ENCODE data around the gene SGMS1.

SGMS1 gene

GRCh38 chr10:50398823-50399222 is 224.9 kb downstream of the SGMS1 start:
- no peak for DNase-seq (ENCODE audit: low read depth in 2 of 2)
- no peak for TF ChIP-seq CTCF (IDR thresholded peaks at IDR 0.05; ENCODE audit: low read depth, low read length)
- no peak overlapping the region for H3K4me3 ChIP-seq (replicated peaks in 1 of 2; ENCODE audit: low read depth in 2 of 2, low read length in 2 of 2)

GRCh38 chr10:50398381-50398780 is 225.4 kb downstream of the SGMS1 start:
- no peak for TF ChIP-seq CTCF (IDR thresholded peaks at IDR 0.05; ENCODE audit: low read depth, low read length)
- no peak overlapping the region for H3K4me3 ChIP-seq (replicated peaks in 1 of 2; ENCODE audit: low read depth in 2 of 2, low read length in 2 of 2)
- peak; percentile 82 to 87 for DNase-seq (ENCODE audit: low read depth in 2 of 2)

- DNase-seq (ENCODE audit: low read depth in 2 of 2), result peak in 1 of 2 donors; percentile 52
- no peak overlapping the region for H3K4me3 ChIP-seq (replicated peaks in 1 of 2; ENCODE audit: low read depth in 2 of 2, low read length in 2 of 2)
- TF ChIP-seq CTCF (IDR thresholded peaks at IDR 0.05; ENCODE audit: low read depth, low read length), result no peak
Observed at GRCh38 chr10:50397312-50398140, 226.2 kb downstream of the SGMS1 start.

- DNase-seq (ENCODE audit: low read depth in 2 of 2), result peak; percentile 33 to 78
- H3K4me3 ChIP-seq (replicated peaks in 1 of 2; ENCODE audit: low read depth in 2 of 2, low read length in 2 of 2), result no peak overlapping the region
- no peak for TF ChIP-seq CTCF (IDR thresholded peaks at IDR 0.05; ENCODE audit: low read depth, low read length)
Observed at GRCh38 chr10:50396491-50397311, 227.1 kb downstream of the SGMS1 start.

DNA sequence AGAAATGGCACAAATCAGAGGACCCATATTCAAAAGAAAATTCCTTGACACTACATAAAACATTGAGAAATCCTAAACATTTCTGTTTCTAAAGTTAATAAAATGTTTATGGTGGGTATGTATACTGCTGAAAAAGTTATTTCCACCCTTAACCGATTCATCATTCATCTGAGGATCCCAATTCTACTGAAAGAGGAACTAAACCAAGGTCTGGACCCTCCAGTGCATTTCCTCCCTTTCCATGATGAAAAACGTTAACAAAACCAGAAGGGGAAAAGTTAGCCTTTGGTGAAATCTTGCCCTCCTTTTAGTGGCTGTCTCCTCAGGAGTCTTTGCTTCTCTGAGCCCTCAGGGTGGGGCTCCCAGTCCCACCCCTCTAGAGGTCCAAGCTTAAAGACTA is 227.9 kb downstream of the SGMS1 start:
- TF ChIP-seq CTCF (IDR thresholded peaks at IDR 0.05; ENCODE audit: low read depth, low read length), result no peak
- H3K4me3 ChIP-seq (replicated peaks in 1 of 2; ENCODE audit: low read depth in 2 of 2, low read length in 2 of 2), result no peak overlapping the region
- no peak for DNase-seq (ENCODE audit: low read depth in 2 of 2)

DNA sequence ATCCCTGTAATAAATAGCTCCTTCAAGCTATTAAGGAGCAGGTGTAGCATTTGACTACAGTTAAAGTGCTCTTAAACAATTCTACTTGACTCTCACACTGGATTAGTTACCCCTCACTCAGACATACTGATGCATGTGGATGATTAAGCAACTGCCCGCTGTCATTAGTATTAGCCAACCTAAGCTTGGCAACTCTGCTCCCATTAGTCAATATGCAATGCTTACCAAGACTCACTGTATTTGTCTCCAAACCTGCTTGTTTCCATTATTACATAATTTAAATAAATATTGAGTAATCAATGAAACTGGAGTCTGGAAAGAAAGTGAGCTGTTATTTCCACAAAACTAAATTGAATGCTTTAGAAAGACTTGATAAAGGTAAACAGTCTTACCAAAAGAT is 228.5 kb downstream of the SGMS1 start:
- H3K4me3 ChIP-seq (replicated peaks in 1 of 2; ENCODE audit: low read depth in 2 of 2, low read length in 2 of 2), result no peak overlapping the region
- DNase-seq (ENCODE audit: low read depth in 2 of 2), result peak; percentile 72 to 94
- no peak for TF ChIP-seq CTCF (IDR thresholded peaks at IDR 0.05; ENCODE audit: low read depth, low read length)
